HG02759 (cell line): ENCODE data around the gene PBLD.
"Not testable (repeated sequence)": the region's sequence is repeated elsewhere in the genome, so short reads cannot be mapped to it uniquely, and the experiment has no call there.

Source experiments
- ATAC-seq: cut with Tn5 transposase; IDR thresholded peaks from one replicate; pipeline ENCODE4 v1.9.1; 2021; ENCODE audit warnings: mild to moderate bottlenecking, moderate library complexity; ENCODE audit not compliant: unreplicated experiment

The PBLD gene

DNA sequence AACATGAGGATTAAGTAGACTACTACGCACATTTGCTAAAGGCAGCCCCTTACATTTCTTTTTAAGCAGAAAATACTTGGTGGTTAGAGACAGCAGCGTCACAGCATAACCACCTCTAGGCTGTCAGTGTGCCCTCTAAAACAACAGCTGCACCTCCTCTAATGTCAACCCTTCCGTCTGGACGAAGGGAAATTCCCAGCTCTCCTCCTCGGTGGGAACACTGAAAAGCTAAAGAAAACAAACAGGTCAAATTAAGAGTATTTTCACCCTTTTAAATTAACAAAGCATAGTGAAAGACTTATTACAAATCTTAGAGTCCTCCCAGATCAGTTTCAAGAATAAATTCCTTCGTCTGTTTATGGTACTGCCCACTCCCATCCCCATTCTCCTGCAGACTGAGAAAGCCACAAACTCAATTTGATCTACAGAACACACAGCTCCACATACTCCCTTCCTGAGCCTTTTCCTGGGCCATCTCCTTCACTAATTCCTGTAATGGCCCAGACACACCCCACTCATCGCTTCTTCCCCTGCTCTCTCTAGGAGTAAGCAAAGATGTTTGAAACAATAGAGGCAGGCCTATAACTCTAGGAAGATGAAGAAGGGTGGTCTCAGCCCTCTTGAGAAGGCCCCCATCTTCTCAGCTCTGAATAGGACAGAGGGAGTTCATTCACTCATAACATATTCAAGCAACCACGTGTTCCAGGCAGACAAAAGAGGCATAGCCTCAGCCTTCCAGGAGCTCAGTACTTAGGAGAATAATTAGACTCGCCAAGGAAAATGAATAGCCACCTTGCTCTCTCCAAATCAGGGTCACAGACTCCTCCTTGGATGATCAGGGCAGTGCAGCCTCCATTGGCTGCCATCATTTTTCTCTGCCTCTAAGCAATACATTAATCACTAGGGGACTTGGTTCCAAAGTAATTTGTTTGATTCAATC lies 48.4 kb downstream of the PBLD start:
- no peak for ATAC-seq

DNA sequence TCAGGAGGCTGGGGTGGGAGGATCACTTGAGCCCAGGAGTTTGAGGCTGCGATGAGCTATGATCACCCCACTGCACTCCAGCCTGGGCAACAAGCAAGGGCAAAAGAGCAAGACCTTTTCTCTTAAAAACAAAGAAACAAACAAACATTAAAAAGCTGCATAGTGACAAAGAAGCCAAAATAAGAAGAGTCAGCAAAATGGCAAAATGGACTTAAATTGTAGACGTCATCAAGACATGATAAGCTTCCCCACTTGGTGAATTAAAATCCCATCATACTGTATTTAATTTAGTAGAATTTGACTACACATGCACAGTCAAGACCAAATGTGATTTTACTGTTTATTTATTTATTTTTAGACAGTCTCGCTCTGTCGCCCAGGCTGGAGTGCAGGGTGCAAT lies 52.0 kb downstream of the PBLD start:
- no peak for ATAC-seq

DNA sequence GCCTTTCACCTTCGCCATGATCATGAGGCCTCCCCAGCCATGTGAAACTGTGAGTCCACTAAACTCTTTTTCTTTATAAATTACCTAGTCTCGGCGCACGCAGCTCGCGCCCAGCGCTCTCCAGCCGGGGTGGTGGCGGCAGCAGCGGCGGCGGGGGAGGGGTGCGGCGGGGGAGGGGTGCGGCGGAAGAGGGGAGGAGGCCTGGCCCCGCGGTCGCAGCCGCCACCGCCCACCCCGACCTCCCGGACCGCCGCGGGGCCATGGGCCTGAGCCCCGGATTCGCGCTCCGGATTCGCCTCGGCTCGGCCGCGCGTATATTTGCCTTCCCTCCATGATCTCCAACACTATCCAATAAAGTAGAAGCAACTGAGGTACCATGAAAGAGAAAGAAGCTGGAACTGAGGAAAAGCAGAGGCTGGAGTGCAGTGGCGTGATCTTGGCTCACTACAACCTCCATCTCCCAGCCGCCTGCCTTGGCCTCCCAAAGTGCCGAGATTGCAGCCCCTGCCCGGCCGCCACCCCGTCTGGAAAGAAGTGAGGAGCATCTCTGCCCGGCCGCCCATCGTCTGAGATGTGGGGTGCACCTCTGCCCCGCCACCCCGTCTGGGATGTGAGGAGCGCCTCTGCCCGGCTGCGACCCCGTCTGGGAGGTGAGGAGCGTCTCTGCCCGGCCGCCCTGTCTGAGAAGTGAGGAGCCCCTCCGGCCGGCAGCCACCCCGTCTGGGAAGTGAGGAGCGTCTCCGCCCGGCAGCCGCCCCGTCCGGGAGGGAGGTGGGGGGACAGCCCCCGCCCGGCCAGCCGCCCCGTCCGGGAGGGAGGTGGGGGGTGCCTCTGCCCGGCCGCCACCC lies 53.6 kb downstream of the PBLD start:
- not testable (repeated sequence) for ATAC-seq

GRCh38 chr10:68277814-68278213 lies 54.9 kb downstream of the PBLD start:
- ATAC-seq, result not testable (repeated sequence)

GRCh38 chr10:68276224-68276623 lies 56.5 kb downstream of the PBLD start:
- no peak for ATAC-seq

DNA sequence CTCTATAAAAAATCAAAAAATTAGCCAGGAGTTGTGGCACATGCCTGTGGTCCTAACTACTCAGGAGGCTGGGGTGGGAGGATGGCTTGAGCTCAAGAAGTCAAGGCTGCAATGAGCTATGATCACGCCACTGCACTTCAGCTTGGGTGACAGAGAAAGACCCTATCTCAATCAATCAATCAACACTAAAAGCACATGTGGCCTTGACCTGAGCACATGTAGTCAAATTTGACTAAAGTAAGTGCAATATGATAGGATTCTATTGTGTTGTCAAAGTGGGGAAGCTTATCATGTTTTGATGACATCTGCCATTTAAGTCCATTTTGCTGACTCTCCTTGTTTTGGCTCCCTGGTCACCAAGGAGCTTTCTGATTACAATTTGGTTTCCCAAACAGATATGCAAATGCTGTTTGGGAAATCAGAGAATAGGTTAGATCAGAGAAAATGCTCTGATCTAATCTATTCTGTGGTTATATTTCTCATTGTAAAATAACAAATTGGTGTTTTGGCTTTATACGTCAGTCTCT lies 57.1 kb downstream of the PBLD start:
- ATAC-seq, result no peak

DNA sequence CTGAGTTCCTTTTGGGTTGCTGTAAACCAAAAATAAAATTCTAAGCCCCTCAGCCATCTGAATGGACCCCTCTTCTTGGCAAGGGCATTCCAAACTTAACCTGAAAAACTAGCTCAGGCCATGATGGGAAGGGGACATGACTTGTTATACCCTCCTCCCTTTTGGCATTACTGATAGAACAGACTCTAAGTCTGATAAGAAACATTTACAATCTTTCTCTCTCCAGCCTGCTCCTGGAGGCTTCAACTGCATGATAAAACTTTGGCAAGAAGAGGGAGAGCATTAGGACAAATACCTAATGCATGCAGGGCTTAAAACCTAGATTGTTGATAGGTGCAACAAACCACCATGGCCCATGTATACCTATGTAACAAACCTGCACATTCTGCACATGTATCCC lies 59.9 kb downstream of the PBLD start:
- ATAC-seq, result no peak

DNA sequence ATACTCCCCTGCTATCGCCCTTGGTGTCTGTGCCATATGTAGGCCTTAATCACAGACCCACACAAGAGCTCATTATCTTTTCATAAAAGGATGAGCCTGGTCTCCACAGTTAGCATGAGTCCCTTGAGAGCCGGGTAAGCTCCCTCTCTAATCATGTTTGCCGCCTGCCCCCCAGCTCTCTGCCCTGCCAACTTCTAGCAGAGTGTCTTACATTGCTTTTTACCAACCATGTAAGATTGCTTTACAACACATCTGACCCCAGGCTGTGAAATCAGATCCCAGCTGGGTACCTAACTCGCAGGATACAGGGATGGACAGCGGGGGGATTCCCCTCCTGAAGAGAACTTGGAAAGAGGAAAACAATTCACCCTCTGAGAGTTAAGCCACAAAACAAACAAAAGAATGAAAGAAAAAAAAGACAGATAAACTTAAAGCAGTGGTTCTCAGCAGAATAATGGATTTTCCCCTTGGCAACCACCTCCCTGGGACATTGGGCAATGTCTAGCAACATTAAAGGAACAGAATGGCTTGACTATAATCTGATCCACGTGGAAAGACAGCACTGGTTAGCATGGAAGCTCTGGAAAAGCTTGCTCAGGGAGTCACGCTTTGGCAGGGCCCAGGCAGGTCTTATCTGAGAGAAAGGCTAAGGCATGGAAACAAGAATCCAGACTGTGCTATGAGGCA lies 61.4 kb downstream of the PBLD start:
- no peak for ATAC-seq

DNA sequence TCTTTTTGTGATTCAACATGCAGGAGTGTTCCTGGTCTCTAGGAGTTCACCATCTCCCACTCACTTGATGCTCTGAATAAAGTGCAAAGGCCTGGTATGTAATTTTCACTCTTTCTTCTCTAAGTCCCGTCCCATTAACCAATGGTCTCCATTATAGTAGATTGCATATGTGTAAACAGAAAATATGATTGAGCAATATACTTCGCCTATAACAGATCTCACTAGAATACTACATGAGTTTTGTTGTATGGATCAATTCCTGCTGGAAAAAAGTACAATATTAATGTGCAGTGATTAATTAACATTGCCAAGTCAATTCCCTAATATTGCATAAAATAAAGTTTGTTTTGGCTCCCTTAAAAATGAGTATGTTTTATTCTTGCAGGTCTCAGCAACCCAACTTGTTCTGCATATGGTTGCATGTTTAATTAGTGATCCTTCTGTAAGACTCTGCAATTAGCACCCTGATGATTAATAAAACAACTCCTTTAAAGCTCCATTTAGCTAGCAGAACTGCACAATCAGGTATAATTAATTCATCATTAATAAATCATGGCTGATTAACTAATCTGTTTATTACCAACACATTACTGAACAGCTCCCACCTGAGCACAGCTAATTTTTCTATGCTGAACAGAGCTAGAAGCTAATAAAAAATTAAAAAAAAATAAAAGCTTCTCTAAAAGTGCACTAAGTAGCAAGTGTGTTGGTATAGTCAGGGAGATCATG lies 63.0 kb downstream of the PBLD start:
- no peak for ATAC-seq

DNA sequence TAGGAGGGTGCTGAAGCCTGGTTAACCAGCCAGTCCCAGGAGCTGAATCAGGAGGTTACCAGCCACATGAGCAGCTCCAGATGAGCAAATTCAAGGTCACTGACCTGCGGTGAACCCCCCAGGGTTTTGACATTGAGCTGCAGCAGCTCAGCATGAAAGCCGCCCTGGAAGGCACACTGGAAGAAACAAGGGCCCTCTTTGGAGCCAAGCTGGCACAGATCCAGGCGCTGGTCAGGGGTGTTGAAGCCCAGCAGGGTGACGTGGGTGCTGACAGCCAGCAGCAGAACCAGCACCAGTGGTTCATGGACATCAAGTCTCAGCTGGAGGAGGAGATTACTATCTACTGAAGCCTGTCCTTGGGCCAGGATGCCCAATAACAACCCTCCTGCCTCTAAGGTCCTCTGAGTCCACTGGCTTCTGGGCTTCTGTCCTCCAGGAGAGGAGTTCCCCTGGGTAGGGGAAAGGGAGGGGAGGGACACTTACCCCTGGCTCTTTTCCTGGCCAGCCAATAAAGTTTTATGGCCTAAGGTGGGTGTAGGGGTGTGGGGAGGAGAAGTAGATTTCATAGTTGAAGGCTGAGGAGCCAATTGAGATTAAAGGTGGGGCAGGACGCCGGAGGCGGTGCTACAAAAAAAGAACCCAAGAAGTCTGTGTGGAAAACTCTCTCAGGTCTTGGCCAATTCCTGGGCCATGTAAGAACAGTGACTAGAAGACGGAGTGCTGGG lies 71.4 kb downstream of the PBLD start:
- ATAC-seq, result no peak

DNA sequence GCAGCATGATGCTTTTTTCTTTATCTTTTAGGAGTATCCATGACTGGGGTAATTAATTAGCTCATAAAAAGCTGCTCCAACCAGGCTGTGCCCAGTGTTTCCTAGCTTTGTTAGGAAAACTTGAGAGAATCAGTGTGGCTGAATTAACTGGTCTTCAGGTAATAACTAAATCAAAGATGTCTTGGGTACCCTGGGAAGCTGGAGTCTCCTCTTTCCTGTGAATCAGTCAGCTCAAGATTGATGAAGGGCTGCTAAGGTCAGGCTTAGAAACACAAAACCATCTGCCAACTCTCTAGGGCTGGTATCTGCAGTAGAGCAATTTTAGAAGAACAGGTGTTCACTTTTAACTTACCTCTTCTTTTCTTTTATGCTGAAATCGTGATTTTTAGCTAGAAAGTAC lies 79.4 kb downstream of the PBLD start:
- ATAC-seq, result no peak

DNA sequence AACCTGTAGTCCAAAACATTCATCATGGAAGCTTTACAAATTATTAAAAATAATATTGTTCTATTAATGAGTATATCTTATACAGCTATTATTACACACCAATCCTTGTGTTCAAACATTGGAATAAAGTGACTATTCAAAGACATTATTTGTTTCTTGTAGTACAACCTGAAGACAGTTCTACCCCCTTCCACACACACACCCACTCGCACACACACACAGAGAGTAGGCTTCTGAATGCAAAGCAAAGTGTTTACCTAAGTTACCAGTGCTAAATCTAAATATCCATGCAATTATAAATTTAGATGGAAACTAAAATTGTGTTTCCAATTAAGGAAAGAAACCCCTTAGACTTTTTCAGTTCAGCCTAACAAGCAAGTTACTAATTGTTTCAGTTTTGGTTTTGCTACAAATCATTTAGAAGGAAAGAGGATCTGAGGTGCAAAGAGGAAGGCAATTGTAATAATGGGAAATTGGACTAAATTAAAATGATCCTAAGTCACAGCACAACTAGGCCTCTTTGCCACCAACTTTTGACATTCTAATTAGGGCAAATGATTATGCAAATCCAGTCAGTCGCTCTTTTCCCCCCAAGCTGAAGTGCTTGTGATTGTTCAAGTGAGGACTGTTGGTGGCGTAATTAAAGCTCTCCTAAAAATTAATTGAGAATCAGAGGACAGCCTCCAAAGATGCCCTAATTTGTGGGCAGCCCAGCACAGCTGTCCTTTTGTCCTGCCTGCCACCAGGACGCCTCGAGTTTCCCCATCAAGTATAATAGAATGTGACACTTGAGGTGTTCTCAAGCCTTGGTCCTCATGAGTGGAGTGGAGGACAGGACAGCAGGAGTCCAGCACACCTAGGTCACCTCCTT lies 80.9 kb downstream of the PBLD start:
- no peak for ATAC-seq

- no peak for ATAC-seq
Measured at GRCh38 chr10:68251151-68251550, 81.6 kb downstream of the PBLD start.

DNA sequence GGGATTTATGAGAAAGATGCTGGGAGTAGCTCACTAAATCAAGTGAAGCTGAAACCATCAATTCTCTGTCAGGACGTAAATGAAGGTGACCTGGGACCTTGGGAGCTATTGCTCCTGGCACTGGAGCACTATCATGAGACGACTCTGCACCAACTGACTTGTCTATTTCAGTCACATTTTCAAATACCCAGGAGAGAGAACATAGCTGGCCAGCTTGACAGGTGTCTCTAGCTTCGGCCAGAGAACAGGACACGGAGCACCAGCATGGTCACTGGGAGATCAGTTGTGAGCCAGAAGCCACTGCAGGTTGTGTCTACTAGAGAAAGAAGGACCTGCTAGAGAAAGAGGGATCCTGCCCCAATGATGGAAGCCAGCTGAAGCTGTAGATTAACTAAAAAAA lies 83.4 kb downstream of the PBLD start:
- ATAC-seq, result no peak

GRCh38 chr10:68247931-68248330 lies 84.8 kb downstream of the PBLD start:
- no peak for ATAC-seq

GRCh38 chr10:68246397-68246796 lies 86.3 kb downstream of the PBLD start:
- not testable (repeated sequence) for ATAC-seq

DNA sequence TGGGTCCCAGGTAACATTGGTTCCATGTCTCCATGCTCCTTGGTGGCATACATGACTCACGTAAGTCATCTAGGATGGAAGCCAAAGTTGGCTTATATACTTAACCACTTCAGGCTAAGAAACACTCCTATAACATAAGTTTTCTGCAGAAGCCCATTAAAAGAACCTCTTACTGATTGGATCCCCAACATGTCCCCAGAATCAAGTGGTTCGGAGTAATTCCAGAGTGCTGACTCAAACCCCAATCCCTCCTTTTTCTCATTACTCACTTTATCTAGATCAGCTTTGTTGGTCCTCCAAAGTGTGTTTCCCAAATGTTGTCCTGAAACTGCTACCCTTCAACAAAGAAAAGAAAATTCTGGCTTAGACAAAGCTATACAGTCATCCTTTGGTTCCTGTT lies 90.7 kb downstream of the PBLD start:
- ATAC-seq, result no peak

- no peak for ATAC-seq
Measured at GRCh38 chr10:68239596-68240150, 93.1 kb downstream of the PBLD start.
